Esophagus squamous epithelium (tissue), 5 donors: Measurements from ENCODE around the gene TMC3. TPM values are rescaled to one million over a fixed set of nuclear protein-coding genes. Genes with fewer than 3 reads are reported as not detected.
A peak's percentile ranks its signal among the peaks of the same experiment; 100 is the strongest.

Experiments
- DNase-seq: peaks from one replicate; lab custom pipeline; 2025; lab: John Stamatoyannopoulos, UW
- H3K27ac ChIP-seq, 4 donors: fragments of 200-600 bp; sonication (generic); one replicate each; pipeline ENCODE4 v1.5.1; 2016 to 2019; ENCODE audit warnings: mild to moderate bottlenecking in 1 of 4
- H3K27me3 ChIP-seq, 4 donors: fragments of 200-600 bp; sonication (generic); 1 replicate in 3 of 4; 2 replicates in 1 of 4; pipeline versions ENCODE4 v1.5.1 to v1.6.0; 2017 to 2021; ENCODE audit warnings: antibody characterized with exemption in 1 of 4
- H3K36me3 ChIP-seq, 3 donors: fragments of 200-600 bp; sonication (generic); one replicate each; pipeline ENCODE4 v1.5.1; 2016 to 2019
- H3K4me1 ChIP-seq, 3 donors: fragments of 200-600 bp; sonication (generic); one replicate each; pipeline ENCODE4 v1.5.1; 2017 to 2019
- H3K4me3 ChIP-seq, 4 donors: fragments of 200-600 bp; sonication (generic); 1 replicate in 3 of 4; 2 replicates in 1 of 4; pipeline ENCODE4 v1.5.1; 2016 to 2019; ENCODE audit warnings: mild to moderate bottlenecking in 2 of 4, moderate library complexity in 1 of 4
- H3K9me3 ChIP-seq, 3 donors: fragments of 200-600 bp; sonication (generic); one replicate each; pipeline ENCODE4 v1.5.1; 2016 to 2019
- POLR2A ChIP-seq, 4 donors: fragments of 450-650 bp; IDR thresholded peaks; one replicate each; pipeline ENCODE4 v1.6.1; 2017; ENCODE audit warnings: antibody characterized with exemption in 4 of 4, mild to moderate bottlenecking in 4 of 4, moderate library complexity in 3 of 4
- WGBS, 2 donors: methylation state at CpG; one replicate each; pipeline ENCODE4 v1.1.5; 2018; 5-methylcytosine and 5-hydroxymethylcytosine counted together
- intact Hi-C: fragments of 100-400 bp; cut with DNase I; formaldehyde crosslinking; loops from one replicate; pipeline ENCODE4 v1.15.0; 2022
- total RNA-seq, 4 donors: library from RNA; depleted of rRNA; stranded (reverse); fragments of >200 nt; gene quantifications; one replicate each; pipeline ENCODE4 v1.1.0, GENCODE V29; 2016
- TF ChIP-seq, protein P1 (sequence below), 6 experiments: fragments of 450-650 bp in 4 of 6; fragments of 200-600 bp in 2 of 6; sonication (generic) in 2 of 6; IDR thresholded peaks; one replicate each; pipeline ENCODE4 v1.5.1; 2016 to 2019; ENCODE audit warnings: antibody characterized with exemption in 6 of 6, mild to moderate bottlenecking in 4 of 6, moderate library complexity in 4 of 6
- donor health status: DM: yes; HTN: yes; CAD: no.

The TMC3 gene
- total RNA-seq, 4 donors from 2014 or later: not detected

GRCh38 chr15:81309647-81310450 lies 64.2 kb downstream of the TMC3 start:
- WGBS, 2 donors: 89 to 92% methylated on average over 6 to 8 of the region's 8 CpGs
- Histone ChIP-seq H3K4me3 (no peak overlapping the region), H3K36me3 (peaks cover 9 to 83% (median 9%) of the 10 kb centered on the region in 3 donors), H3K27me3 (no peaks in the 10 kb centered on the region), H3K4me1 (peaks cover 21 to 57% (median 22%) of the 10 kb centered on the region in 3 donors), H3K27ac (no peak overlapping the region), H3K9me3 (no peaks in the 10 kb centered on the region)
- intact Hi-C loops: no loop called here
- no peak for TF ChIP-seq POLR2A (IDR thresholded peaks at IDR 0.05)
- TF ChIP-seq, protein P1, sequence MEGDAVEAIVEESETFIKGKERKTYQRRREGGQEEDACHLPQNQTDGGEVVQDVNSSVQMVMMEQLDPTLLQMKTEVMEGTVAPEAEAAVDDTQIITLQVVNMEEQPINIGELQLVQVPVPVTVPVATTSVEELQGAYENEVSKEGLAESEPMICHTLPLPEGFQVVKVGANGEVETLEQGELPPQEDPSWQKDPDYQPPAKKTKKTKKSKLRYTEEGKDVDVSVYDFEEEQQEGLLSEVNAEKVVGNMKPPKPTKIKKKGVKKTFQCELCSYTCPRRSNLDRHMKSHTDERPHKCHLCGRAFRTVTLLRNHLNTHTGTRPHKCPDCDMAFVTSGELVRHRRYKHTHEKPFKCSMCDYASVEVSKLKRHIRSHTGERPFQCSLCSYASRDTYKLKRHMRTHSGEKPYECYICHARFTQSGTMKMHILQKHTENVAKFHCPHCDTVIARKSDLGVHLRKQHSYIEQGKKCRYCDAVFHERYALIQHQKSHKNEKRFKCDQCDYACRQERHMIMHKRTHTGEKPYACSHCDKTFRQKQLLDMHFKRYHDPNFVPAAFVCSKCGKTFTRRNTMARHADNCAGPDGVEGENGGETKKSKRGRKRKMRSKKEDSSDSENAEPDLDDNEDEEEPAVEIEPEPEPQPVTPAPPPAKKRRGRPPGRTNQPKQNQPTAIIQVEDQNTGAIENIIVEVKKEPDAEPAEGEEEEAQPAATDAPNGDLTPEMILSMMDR (IDR thresholded peaks at IDR 0.05): no peak
- no peak for DNase-seq

DNA sequence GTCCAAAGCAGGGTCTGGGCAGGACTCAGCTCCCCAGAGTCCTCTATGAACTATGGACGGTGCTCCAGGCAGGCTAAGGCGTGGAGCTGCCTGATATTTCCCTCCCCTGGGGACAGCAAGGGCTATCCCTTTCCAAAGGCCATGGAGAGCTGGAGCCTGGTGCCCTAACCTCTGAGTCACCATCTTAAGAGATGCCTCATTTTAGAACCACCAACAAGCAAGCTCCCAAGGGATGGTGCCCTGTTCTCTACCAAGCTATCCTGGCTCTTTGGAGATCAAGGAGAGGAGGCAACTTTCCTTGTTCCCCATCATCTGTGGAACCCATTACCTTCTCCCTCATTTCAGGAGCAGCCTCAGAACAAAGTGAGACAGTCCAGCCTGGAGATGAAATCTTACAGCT lies 65.8 kb downstream of the TMC3 start:
- TF ChIP-seq, protein P1 (IDR thresholded peaks at IDR 0.05): no peak
- TF ChIP-seq POLR2A (IDR thresholded peaks at IDR 0.05): no peak
- DNase-seq: no peak
- Histone ChIP-seq H3K36me3 (peaks cover 9 to 81% (median 9%) of the 10 kb centered on the region in 3 donors), H3K9me3 (no peaks in the 10 kb centered on the region), H3K27me3 (no peaks in the 10 kb centered on the region), H3K27ac (no peak overlapping the region), H3K4me1 (peaks cover 29 to 63% (median 29%) of the 10 kb centered on the region in 3 donors), H3K4me3 (no peak overlapping the region)
- intact Hi-C loops: no loop called here
- 63 to 94% methylated on average over 2 of the region's 2 CpGs for WGBS, 2 donors

GRCh38 chr15:81304226-81304625 lies 69.8 kb downstream of the TMC3 start:
- TF ChIP-seq, protein P1 (IDR thresholded peaks at IDR 0.05): no peak
- TF ChIP-seq POLR2A (IDR thresholded peaks at IDR 0.05): no peak
- WGBS, 2 donors: 36 to 53% methylated on average over 5 of the region's 5 CpGs
- H3K36me3 ChIP-seq: peaks cover 3 to 76% (median 9%) of the 10 kb centered on the region in 3 donors

GRCh38 chr15:81303244-81304225 lies 70.5 kb downstream of the TMC3 start:
- WGBS, 2 donors: 64 to 77% methylated on average over 6 to 9 of the region's 9 CpGs
- Histone ChIP-seq H3K4me3 (no peak overlapping the region), H3K27ac (peak overlapping the region; percentile 49 to 84 (median 76)), H3K27me3 (no peaks in the 10 kb centered on the region), H3K4me1 (peaks cover 18 to 66% (median 19%) of the 10 kb centered on the region in 3 donors), H3K36me3 (peaks cover 2 to 69% (median 3%) of the 10 kb centered on the region in 3 donors), H3K9me3 (no peaks in the 10 kb centered on the region)
- TF ChIP-seq, protein P1 (IDR thresholded peaks at IDR 0.05): no peak
- no peak for TF ChIP-seq POLR2A (IDR thresholded peaks at IDR 0.05)
- no peak for DNase-seq
- intact Hi-C loops: no loop called here

More at GRCh38 chr15:81304226-81304625, 69.8 kb downstream of the TMC3 start:
- H3K9me3 ChIP-seq: no peaks in the 10 kb centered on the region
- H3K27me3 ChIP-seq: no peaks in the 10 kb centered on the region
- peaks cover 18 to 60% (median 19%) of the 10 kb centered on the region in 3 donors for H3K4me1 ChIP-seq
- no peak for DNase-seq
- H3K27ac ChIP-seq: peak overlapping the region; percentile 49 to 84 (median 76)
- intact Hi-C loops: no loop called here
- H3K4me3 ChIP-seq: no peak overlapping the region
